WI38 (cell line): ENCODE data around the gene MEDAG.

ENCODE experiments used
- H3K4me3 ChIP-seq: 2 replicates; pipeline ENCODE4 v1.5.1; 2011; ENCODE audit warnings: low read depth, mild to moderate bottlenecking, control low read depth, low read length
- CTCF ChIP-seq: IDR thresholded peaks from 2 replicates; pipeline ENCODE4 v1.5.1; 2012; ENCODE audit warnings: low read depth, mild to moderate bottlenecking, control low read depth, low read length

MEDAG gene

GRCh38 chr13:30959678-30960077 lies 53.6 kb downstream of the MEDAG start:
- TF ChIP-seq CTCF: no peak
- H3K4me3 ChIP-seq: no peak overlapping the region

GRCh38 chr13:30963791-30964190 lies 57.7 kb downstream of the MEDAG start:
- TF ChIP-seq CTCF: no peak
- H3K4me3 ChIP-seq: no peak overlapping the region

- no peak for TF ChIP-seq CTCF
- no peak overlapping the region for H3K4me3 ChIP-seq
Measured at GRCh38 chr13:30965380-30965779, 59.3 kb downstream of the MEDAG start.

GRCh38 chr13:30966101-30966500 lies 60.0 kb downstream of the MEDAG start:
- no peak overlapping the region for H3K4me3 ChIP-seq

GRCh38 chr13:30968846-30969245 lies 62.8 kb downstream of the MEDAG start:
- TF ChIP-seq CTCF: no peak
- H3K4me3 ChIP-seq: no peak overlapping the region

More at GRCh38 chr13:30966101-30966500, 60.0 kb downstream of the MEDAG start:
- no peak for TF ChIP-seq CTCF

GRCh38 chr13:30971575-30971974 lies 65.5 kb downstream of the MEDAG start:
- H3K4me3 ChIP-seq: no peak overlapping the region
- no peak for TF ChIP-seq CTCF

GRCh38 chr13:30972888-30973377 lies 66.9 kb downstream of the MEDAG start:
- TF ChIP-seq CTCF: no peak
- H3K4me3 ChIP-seq: no peak overlapping the region
